Panc1 (cell line): Measurements from ENCODE around the gene ATP1B2. TPM values are rescaled to one million over a fixed set of nuclear protein-coding genes. Genes with fewer than 3 reads are reported as not detected.

Experiments used
- total RNA-seq: library from RNA; stranded (reverse); gene quantifications from one replicate; pipeline ENCODE4 v1.2.1, GENCODE V29; 2021; ENCODE audit not compliant: unreplicated experiment

Gene ATP1B2
- total RNA-seq, 1 experiment from 2014 or later = 0.08 TPM

Other genes with a start within 250 kb of the ATP1B2 start
- gene TMEM256, start 246.8 kb upstream of the ATP1B2 start, total RNA-seq = 35.8 TPM
- 33.6 TPM for gene NLGN2, start 243.1 kb upstream of the ATP1B2 start, total RNA-seq
- not detected for gene SPEM1, start 230.6 kb upstream of the ATP1B2 start, total RNA-seq
- gene SPEM2, start 225.3 kb upstream of the ATP1B2 start, total RNA-seq = not detected
- gene SPEM3, start 222.1 kb upstream of the ATP1B2 start, total RNA-seq = not detected
- 8.5 TPM for gene TMEM102, start 215.5 kb upstream of the ATP1B2 start, total RNA-seq
- 4.4 TPM for gene FGF11, start 211.4 kb upstream of the ATP1B2 start, total RNA-seq
- 14.3 TPM for gene CHRNB1, start 205.9 kb upstream of the ATP1B2 start, total RNA-seq
- 24.9 TPM for gene ZBTB4, start 171.3 kb upstream of the ATP1B2 start, total RNA-seq
- gene SLC35G6, start 169.5 kb upstream of the ATP1B2 start, total RNA-seq = not detected
- 181 TPM for gene POLR2A, start 166.6 kb upstream of the ATP1B2 start, total RNA-seq
- gene TNFSF12, start 101.9 kb upstream of the ATP1B2 start, total RNA-seq = 12.6 TPM
- 2.3 TPM for gene TNFSF13, start 92.2 kb upstream of the ATP1B2 start, total RNA-seq
- 63.7 TPM for gene SENP3, start 89.0 kb upstream of the ATP1B2 start, total RNA-seq
- gene CD68, start 71.3 kb upstream of the ATP1B2 start, total RNA-seq = 51.6 TPM
- gene MPDU1, start 67.1 kb upstream of the ATP1B2 start, total RNA-seq = 47.1 TPM
- gene SOX15, start 60.8 kb upstream of the ATP1B2 start, total RNA-seq = 0.33 TPM
- gene FXR2, start 36.0 kb upstream of the ATP1B2 start, total RNA-seq = 39.7 TPM
- 74.8 TPM for gene SAT2, start 23.1 kb upstream of the ATP1B2 start, total RNA-seq
- 1.2 TPM for gene SHBG, start 20.8 kb upstream of the ATP1B2 start, total RNA-seq
- gene TP53, start 36.6 kb downstream of the ATP1B2 start, total RNA-seq = 129 TPM
- gene WRAP53, start 37.6 kb downstream of the ATP1B2 start, total RNA-seq = 27.0 TPM
- gene EFNB3, start 54.3 kb downstream of the ATP1B2 start, total RNA-seq = 2.5 TPM
- 0.13 TPM for gene DNAH2, start 66.8 kb downstream of the ATP1B2 start, total RNA-seq
- 19.9 TPM for gene KDM6B, start 183.3 kb downstream of the ATP1B2 start, total RNA-seq
- gene TMEM88, start 204.1 kb downstream of the ATP1B2 start, total RNA-seq = 1.6 TPM
- 75.2 TPM for gene NAA38, start 206.6 kb downstream of the ATP1B2 start, total RNA-seq
- gene CYB5D1, start 207.1 kb downstream of the ATP1B2 start, total RNA-seq = 8.6 TPM
- gene CHD3, start 237.9 kb downstream of the ATP1B2 start, total RNA-seq = 84.6 TPM